HG03066 (cell line): Measurements from ENCODE around the gene BCAT1.
A peak's percentile ranks its signal among the peaks of the same experiment; 100 is the strongest.

Experiments
- ATAC-seq: cut with Tn5 transposase; IDR thresholded peaks from one replicate; pipeline ENCODE4 v1.9.1; 2021; ENCODE audit warnings: low read depth; ENCODE audit not compliant: unreplicated experiment

The BCAT1 gene

GRCh38 chr12:24948757-24949722 lies at the start of gene BCAT1:
BCAT1 (minus strand) TSS chr12:24949101; CDS start chr12:24948932, 169 bp downstream.
- peak; percentile 30 for ATAC-seq

GRCh38 chr12:24997970-24998582 lies 49.2 kb upstream of the BCAT1 start:
- ATAC-seq: peak; percentile 82

- ATAC-seq: peak; percentile 3
These were observed 48.6 kb upstream of the BCAT1 start for GRCh38 chr12:24997496-24997895.

DNA sequence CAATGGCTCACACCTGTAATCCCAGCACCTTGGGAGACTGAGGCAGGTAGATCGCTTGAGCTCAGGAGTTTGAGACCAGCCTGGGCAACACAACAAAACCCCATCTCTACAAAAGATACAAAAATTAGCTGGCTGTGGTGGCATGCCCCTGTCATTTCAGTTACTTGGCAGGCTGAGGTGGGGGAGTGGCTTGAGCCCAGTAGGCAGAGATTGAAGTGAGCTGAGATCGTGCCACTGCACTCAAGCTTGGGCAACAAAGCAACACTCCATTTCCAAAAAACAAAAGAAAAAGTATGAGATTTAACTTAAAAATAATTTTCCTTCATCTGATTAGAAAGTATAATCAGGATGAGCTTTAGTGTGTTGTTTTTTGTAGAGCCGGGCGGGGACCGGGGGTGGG lies 47.9 kb upstream of the BCAT1 start:
- ATAC-seq: no peak

GRCh38 chr12:24996102-24996797 lies 47.3 kb upstream of the BCAT1 start:
- no peak for ATAC-seq

GRCh38 chr12:24993793-24994192 lies 44.9 kb upstream of the BCAT1 start:
- no peak for ATAC-seq

GRCh38 chr12:24991209-24992049 lies 42.5 kb upstream of the BCAT1 start:
- ATAC-seq: no peak

GRCh38 chr12:24989216-24989615 lies 40.3 kb upstream of the BCAT1 start:
- ATAC-seq: no peak

DNA sequence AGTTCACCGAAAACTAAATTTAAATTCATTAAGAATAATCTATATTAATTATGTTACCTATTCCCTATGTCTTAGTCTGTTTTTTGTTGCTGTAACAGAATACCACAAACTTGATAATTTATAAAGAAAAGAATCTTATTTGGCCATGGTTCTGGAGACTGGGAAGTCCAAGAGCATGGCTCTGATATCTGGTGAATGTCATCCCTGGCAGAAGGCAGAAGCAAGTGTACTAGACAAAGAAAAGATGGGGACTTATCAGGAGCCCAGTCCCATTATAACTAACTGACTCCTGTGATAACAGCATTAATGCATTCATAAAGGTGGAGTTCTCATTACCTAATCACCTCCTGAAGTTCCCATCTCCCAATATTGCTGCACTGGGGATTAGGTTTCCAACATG lies 33.3 kb upstream of the BCAT1 start:
- no peak for ATAC-seq

DNA sequence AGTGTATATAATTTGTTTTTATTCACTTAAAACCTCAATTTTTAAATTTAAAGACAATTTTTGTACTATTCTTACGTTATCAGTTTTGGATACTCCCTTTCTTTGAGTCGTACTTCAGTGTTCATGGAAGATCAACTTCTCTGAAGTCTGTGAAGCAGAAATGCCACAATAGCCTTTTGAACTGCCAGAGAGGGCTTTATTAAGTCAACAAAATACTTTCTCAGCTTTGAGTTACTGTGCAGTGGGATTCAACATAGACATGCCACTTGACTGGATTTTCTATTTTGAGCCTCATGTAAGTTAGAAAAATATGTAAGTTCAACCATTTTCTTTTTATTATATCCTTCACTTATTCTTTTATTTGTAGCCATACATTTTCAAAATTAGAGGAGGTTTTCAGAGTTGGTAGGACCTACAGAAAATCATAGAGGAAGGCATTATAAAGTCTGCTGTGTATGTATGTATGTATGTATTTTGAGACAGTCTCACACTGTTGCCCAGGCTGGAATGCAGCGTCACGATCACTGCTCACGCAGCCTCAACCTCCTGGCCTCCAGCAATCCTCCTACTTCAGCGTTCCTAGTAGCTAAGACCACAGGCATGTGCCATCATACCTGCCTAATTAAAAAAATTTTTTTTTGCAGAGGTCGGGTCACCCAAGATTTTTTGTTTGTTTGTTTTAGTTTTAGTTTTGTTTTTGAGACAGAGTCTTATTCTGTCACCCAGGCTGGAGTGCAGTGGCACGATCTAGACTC lies 31.3 kb upstream of the BCAT1 start:
- ATAC-seq: no peak

- ATAC-seq: no peak
These were observed 30.4 kb upstream of the BCAT1 start for GRCh38 chr12:24979329-24979728.

DNA sequence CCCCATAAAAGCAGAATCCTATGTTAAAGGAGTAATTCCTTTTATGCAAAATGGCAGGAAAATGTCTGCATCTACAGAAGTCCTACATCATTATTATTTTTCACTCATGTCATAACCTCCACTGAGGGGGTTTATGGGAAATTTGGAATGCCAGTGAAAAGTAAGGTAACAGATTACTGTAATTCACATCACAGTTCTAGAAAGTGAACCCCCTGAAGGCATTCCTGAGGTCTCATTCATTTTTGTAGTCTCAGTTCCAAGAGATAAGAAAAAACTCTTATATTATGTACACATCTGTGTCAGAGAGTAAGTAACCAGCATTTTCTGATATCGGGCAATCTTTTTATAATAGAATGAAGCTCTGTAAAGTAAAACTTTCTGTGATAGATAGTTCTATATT lies 28.8 kb upstream of the BCAT1 start:
- ATAC-seq: no peak

- no peak for ATAC-seq
These were observed 28.2 kb upstream of the BCAT1 start for GRCh38 chr12:24977060-24977459.

GRCh38 chr12:24975425-24975824 lies 26.5 kb upstream of the BCAT1 start:
- ATAC-seq: no peak

DNA sequence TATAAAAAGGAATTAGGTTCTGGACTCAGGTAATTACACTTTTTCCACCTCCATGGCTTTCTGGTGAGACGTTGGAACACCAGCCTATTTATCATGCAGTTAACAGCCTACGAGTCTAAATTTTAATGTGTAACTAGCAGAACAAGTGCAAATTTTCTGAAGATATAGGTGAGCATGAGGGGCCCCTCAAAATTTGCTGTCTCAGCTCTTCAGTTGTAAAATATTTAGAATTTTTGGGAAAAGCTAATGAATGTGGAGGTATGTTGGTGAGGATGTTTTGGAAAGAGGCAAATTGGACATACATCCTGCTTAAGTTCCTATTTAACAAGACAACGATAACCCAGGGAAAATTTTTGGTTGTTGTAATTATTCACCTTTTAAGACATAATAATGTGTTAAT lies 25.3 kb upstream of the BCAT1 start:
- no peak for ATAC-seq

GRCh38 chr12:24972078-24972477 lies 23.2 kb upstream of the BCAT1 start:
- ATAC-seq: no peak

- ATAC-seq: no peak
These were observed 21.3 kb upstream of the BCAT1 start for GRCh38 chr12:24970177-24970576.

GRCh38 chr12:24966951-24967564 lies 18.2 kb upstream of the BCAT1 start:
- ATAC-seq: no peak

DNA sequence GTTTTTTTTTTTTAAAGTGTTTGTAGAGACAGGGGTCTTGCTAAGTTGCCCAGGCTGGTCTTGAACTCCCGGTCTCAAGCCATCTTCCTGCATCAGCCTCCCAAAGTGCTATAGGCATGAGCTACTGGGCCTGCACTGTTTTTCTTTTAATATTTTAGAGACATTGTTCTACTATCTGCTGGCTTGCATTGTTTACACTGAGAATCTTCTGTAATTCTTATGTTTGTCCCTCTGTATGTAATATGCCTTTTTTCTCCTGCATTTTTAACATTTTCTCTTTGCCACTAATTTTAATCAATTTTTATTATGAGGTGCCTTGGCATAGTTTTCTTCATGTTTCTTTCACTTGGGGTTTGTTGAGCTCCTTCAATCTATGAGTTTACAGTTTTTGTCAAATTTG lies 15.4 kb upstream of the BCAT1 start:
- no peak for ATAC-seq
